BE2C (cell line): ENCODE results near the gene GREM1.
A peak's percentile ranks its signal among the peaks of the same experiment; 100 is the strongest.

Source experiments
- DNase-seq: peaks from one replicate; pipeline ENCODE4 v3.0.0-alpha.2; 2020
- H3K27me3 ChIP-seq: fragments of 250-450 bp; sonication (Bioruptor Pico); 2 replicates; pipeline ENCODE4 v1.5.1; 2020; ENCODE audit warnings: mild to moderate bottlenecking
- H3K36me3 ChIP-seq: fragments of 250-450 bp; sonication (Bioruptor Pico); 2 replicates; pipeline ENCODE4 v1.5.1; 2020; ENCODE audit warnings: mild to moderate bottlenecking
- H3K4me1 ChIP-seq: fragments of 250-450 bp; sonication (Bioruptor Pico); 2 replicates; pipeline ENCODE4 v1.5.1; 2020
- H3K4me3 ChIP-seq: 2 replicates; pipeline ENCODE4 v1.5.1; 2011; ENCODE audit warnings: low read depth, low read length
- H3K9me3 ChIP-seq: fragments of 250-450 bp; sonication (Bioruptor Pico); 2 replicates; pipeline ENCODE4 v1.5.1; 2020
- TF ChIP-seq, protein P1 (sequence below): IDR thresholded peaks from 2 replicates; pipeline ENCODE4 v1.5.1; 2012; ENCODE audit warnings: mild to moderate bottlenecking, low read depth, low read length

The GREM1 gene

DNA sequence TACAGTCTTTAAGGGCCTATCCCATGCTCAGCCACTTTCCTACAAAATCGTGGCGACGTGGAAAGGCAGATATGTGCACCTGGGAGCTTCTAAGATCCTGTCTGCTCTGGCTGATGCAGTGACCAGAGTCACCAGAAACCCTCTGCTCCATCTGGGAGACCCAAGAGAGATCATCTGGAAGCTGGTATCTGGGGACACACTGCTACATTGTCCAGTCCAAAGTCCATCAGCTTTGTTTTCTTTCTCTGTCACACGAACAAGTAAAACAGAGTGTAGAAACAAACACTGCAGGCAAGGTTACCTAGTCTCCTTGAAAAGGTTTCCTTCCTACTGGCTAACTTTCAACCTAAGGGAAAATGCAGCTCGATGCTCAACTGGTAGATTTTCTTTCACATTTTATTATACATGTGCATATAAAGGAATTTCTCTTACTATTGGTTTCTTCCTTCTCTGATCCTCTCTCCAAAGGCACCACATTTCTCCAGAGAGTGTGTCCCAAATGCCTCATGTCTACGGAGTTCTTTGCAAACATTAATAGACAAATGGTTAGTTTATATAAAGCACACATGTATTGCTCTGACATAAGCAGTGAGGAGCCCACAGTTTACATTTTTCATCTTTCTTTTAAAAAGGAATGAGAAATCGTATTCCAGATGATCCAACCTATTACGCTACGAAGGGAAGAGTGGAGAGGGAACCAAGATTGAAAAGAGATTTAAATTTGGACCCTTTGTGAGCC is 8.3 kb upstream of the GREM1 start:
- H3K4me1 ChIP-seq, result no peaks in the 10 kb centered on the region
- H3K27me3 ChIP-seq, result peaks cover 8% of the 10 kb centered on the region
- DNase-seq, result no peak
- H3K36me3 ChIP-seq, result no peaks in the 10 kb centered on the region
- H3K4me3 ChIP-seq, result no peak overlapping the region
- no peaks in the 10 kb centered on the region for H3K9me3 ChIP-seq
- TF ChIP-seq, protein P1, sequence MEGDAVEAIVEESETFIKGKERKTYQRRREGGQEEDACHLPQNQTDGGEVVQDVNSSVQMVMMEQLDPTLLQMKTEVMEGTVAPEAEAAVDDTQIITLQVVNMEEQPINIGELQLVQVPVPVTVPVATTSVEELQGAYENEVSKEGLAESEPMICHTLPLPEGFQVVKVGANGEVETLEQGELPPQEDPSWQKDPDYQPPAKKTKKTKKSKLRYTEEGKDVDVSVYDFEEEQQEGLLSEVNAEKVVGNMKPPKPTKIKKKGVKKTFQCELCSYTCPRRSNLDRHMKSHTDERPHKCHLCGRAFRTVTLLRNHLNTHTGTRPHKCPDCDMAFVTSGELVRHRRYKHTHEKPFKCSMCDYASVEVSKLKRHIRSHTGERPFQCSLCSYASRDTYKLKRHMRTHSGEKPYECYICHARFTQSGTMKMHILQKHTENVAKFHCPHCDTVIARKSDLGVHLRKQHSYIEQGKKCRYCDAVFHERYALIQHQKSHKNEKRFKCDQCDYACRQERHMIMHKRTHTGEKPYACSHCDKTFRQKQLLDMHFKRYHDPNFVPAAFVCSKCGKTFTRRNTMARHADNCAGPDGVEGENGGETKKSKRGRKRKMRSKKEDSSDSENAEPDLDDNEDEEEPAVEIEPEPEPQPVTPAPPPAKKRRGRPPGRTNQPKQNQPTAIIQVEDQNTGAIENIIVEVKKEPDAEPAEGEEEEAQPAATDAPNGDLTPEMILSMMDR, result no peak

DNA sequence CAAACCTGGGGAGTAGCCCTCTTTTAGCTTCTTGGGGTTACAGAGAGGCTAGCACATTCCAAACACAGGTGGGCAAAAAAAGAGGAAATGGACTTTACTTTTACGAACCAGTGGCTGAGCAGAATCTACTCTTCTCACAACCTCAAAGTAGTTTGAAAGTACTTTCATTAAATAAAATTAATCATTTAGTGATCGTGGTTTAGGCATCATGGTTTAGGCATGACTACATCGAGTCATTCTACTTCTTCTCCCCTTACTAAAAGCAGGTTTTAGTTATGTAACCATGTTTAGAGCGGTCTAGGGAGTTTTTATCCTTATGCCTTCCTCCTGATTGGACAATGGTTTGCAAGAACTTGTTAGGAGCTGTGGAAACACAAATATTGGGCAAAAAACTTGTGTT is 2.5 kb upstream of the GREM1 start:
- no peaks in the 10 kb centered on the region for H3K4me1 ChIP-seq
- no peak overlapping the region for H3K4me3 ChIP-seq
- TF ChIP-seq, protein P1, result no peak
- no peaks in the 10 kb centered on the region for H3K36me3 ChIP-seq
- DNase-seq, result no peak
- peaks cover 66% of the 10 kb centered on the region for H3K27me3 ChIP-seq
- H3K9me3 ChIP-seq, result no peaks in the 10 kb centered on the region

DNA sequence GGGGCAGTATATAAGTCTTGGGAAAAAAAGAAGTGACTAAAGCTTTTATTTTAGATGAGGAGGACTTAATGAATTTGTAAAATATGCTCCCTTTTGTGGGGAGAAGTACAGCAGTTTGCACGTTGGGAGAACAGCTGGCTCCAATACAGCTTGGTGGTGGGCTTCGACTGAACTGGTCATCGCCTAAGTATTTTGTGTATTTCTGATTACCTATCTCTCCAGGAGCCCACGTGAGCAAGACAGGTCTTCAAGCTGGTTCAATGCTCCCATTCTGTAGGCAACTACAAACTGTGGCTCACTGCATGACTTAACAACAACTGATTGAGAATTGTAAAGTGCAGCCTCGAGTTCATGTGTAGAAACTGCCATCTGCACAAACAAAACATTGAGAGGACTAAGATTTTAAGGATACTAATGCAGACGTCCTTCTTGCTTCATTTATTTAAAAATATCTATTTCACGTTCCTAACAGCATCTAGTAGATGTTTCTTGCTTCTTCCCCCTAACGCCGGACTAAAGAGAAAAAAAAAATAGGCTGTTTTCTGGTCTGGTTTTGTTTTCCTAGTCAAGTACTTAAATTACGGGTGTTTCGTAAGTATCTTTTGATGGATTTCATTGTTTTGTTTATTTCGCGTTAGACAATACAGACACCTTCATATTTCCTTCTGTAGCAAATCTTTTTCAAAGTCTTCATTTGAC is 1.4 kb upstream of the GREM1 start:
- no peaks in the 10 kb centered on the region for H3K9me3 ChIP-seq
- no peak for DNase-seq
- TF ChIP-seq, protein P1, result no peak
- no peaks in the 10 kb centered on the region for H3K36me3 ChIP-seq
- H3K27me3 ChIP-seq, result peaks cover 77% of the 10 kb centered on the region
- H3K4me3 ChIP-seq, result no peak overlapping the region
- H3K4me1 ChIP-seq, result no peaks in the 10 kb centered on the region

DNA sequence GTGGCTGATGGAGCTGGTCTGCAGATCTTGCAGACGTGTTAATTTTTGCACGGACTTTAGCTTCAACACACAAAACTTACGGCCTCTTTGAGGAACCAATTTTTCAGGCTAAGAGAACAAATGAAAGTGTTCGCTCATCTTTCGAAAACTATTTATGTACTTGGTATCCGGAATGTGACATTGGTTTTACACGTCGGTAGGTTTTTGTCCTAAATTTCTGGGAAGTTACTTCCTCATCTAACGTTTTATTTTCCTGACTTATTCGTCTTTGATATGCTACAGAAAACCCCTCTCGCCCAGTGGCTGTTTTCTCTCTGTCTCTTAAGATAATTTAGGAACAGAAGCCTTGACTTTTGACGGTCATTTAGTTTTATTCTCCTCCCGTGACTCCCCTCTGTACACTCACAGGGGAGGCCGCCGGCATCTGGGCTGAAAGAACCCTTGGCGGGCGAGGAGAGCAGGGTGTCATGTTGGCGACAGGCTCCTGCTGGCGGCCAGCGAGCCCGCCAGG is 834 bp upstream of the GREM1 start:
- no peak overlapping the region for H3K4me3 ChIP-seq
- DNase-seq, result no peak
- no peaks in the 10 kb centered on the region for H3K4me1 ChIP-seq
- no peaks in the 10 kb centered on the region for H3K36me3 ChIP-seq
- H3K27me3 ChIP-seq, result peaks cover 78% of the 10 kb centered on the region
- H3K9me3 ChIP-seq, result no peaks in the 10 kb centered on the region
- TF ChIP-seq, protein P1, result no peak

DNA sequence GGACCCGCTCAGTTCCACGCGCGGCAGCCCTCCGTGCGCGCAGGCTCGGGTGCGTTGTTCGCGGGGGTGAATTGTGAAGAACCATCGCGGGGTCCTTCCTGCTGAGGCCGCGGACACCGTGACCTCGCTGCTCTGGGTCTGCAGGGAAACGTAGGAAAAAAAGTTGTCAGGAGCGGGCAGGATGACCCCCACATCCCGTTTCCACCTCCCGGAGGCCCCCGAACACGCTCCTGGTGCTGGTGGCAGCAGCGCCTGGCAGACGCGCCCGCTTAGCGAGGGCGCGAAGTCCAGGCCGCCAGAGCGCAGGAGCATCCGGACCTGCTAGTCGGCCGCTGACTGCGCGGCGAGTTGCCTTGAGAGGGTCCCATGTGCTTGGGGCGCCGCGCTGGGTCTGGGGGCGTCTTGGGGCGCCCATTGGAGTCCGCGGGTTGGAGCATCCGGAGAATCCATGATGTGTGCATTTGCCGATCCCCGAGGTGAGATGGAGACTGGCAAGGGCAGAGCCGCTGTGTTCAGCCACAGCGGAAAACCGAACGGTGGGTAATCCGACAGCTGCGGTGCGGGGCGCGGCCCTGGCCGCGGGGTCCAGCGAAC is 520 bp downstream of the GREM1 start:
- TF ChIP-seq, protein P1, result no peak
- peak; percentile 18 for DNase-seq

More for the DNA sequence above, 520 bp downstream of the GREM1 start:
- Histone ChIP-seq H3K27me3 (peaks cover 77% of the 10 kb centered on the region), H3K9me3 (no peaks in the 10 kb centered on the region), H3K36me3 (no peaks in the 10 kb centered on the region), H3K4me1 (no peaks in the 10 kb centered on the region), H3K4me3 (peak overlapping the region; percentile 27)
